Inferior parietal cortex (tissue), 1 donor: Measurements from ENCODE around the gene SH3BP5.
"Not testable (repeated sequence)": the region's sequence is repeated elsewhere in the genome, so short reads cannot be mapped to it uniquely, and the experiment has no call there.

Source experiments
- DNase-seq: peaks from one replicate; pipeline ENCODE4 v3.0.0-alpha.2; 2016; ENCODE audit errors: extremely low spot score

The SH3BP5 gene

GRCh38 chr3:15332405-15333098, at the start of gene SH3BP5:
TSS of gene SH3BP5 (minus strand) at chr3:15332586. CDS start at chr3:15332408, 178 bp downstream.
- DNase-seq = peak; percentile 69

GRCh38 chr3:15380980-15381890, 48.8 kb upstream of the SH3BP5 start:
- no peak for DNase-seq

GRCh38 chr3:15377961-15378791, 45.8 kb upstream of the SH3BP5 start:
- DNase-seq = peak; percentile 99

- no peak for DNase-seq
Observed at GRCh38 chr3:15375461-15376000, 43.1 kb upstream of the SH3BP5 start.

GRCh38 chr3:15372918-15373317, 40.5 kb upstream of the SH3BP5 start:
- no peak for DNase-seq

GRCh38 chr3:15368561-15369135, 36.3 kb upstream of the SH3BP5 start:
- DNase-seq = no peak

- DNase-seq = no peak
Observed at GRCh38 chr3:15367059-15367458, 34.7 kb upstream of the SH3BP5 start.

GRCh38 chr3:15364078-15364477, 31.7 kb upstream of the SH3BP5 start:
- not testable (repeated sequence) for DNase-seq

GRCh38 chr3:15361494-15362214, 29.3 kb upstream of the SH3BP5 start:
- DNase-seq = no peak

GRCh38 chr3:15360788-15361493, 28.6 kb upstream of the SH3BP5 start:
- DNase-seq = no peak

GRCh38 chr3:15359677-15360397, 27.5 kb upstream of the SH3BP5 start:
- no peak for DNase-seq

- not testable (repeated sequence) for DNase-seq
Observed at GRCh38 chr3:15356651-15357061, 24.3 kb upstream of the SH3BP5 start.

- DNase-seq = no peak
Observed at GRCh38 chr3:15356176-15356575, 23.8 kb upstream of the SH3BP5 start.

GRCh38 chr3:15355086-15355485, 22.7 kb upstream of the SH3BP5 start:
- no peak for DNase-seq

GRCh38 chr3:15354485-15354884, 22.1 kb upstream of the SH3BP5 start:
- no peak for DNase-seq

GRCh38 chr3:15350141-15350540, 17.8 kb upstream of the SH3BP5 start:
- no peak for DNase-seq

GRCh38 chr3:15349438-15349837, 17.1 kb upstream of the SH3BP5 start:
- DNase-seq = not testable (repeated sequence)

GRCh38 chr3:15348246-15348645, 15.9 kb upstream of the SH3BP5 start:
- DNase-seq = no peak

GRCh38 chr3:15347737-15348110, 15.3 kb upstream of the SH3BP5 start:
- no peak for DNase-seq
